Head of caudate nucleus (tissue), 42 donors: ENCODE data around the gene INPP4B.
A peak's percentile ranks its signal among the peaks of the same experiment; 100 is the strongest.

ENCODE experiments used
- DNase-seq, 42 donors: peaks; one replicate each; pipeline versions ENCODE4 v3.0.0 to v3.0.0-alpha.2; 2020 to 2021; ENCODE audit warnings: mixed read lengths in 7 of 42
- intact Hi-C: fragments of 100-400 bp; cut with DNase I; formaldehyde crosslinking; loops from one replicate; pipeline ENCODE4 v1.15.0; 2022

The INPP4B gene

GRCh38 chr4:142558851-142559250 lies 287.2 kb downstream of the INPP4B start:
- no peak for DNase-seq
- intact Hi-C loops, result no loop called here

DNA sequence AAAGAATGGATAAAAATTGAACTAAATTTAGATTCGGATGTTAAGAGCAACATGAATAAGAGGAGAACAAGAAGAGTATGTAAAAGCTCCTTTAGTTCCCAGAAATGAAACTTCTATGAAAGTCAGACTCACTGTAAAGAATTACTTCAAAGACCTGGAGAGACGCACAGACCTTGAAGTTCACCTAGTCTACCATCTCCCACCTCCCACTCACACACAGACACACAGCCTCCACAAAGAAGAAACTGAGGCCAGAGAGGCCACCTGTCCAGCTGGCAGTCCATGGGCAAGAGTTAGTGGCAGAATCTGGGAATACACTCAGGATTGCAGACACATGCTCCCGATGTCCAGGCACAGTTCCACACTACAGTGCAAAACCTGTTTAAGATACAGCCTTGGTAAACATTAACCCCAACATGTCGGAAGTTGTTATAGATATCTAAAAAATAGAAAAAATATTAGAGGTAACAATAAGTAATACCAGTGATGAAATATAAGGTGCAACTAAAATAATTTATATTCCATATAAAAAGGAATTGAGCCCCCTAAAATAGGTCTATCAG lies 288.8 kb downstream of the INPP4B start:
- DNase-seq, result no peak
- intact Hi-C loops, result no loop called here

- intact Hi-C loops, result no loop called here
- no peak for DNase-seq
Measured at GRCh38 chr4:142556570-142557238, 289.4 kb downstream of the INPP4B start.

GRCh38 chr4:142556048-142556447 lies 290.1 kb downstream of the INPP4B start:
- intact Hi-C loops, result no loop called here

GRCh38 chr4:142554412-142554811 lies 291.7 kb downstream of the INPP4B start:
- no peak for DNase-seq
- intact Hi-C loops, result no loop called here

More at GRCh38 chr4:142556048-142556447, 290.1 kb downstream of the INPP4B start:
- DNase-seq, result no peak

DNA sequence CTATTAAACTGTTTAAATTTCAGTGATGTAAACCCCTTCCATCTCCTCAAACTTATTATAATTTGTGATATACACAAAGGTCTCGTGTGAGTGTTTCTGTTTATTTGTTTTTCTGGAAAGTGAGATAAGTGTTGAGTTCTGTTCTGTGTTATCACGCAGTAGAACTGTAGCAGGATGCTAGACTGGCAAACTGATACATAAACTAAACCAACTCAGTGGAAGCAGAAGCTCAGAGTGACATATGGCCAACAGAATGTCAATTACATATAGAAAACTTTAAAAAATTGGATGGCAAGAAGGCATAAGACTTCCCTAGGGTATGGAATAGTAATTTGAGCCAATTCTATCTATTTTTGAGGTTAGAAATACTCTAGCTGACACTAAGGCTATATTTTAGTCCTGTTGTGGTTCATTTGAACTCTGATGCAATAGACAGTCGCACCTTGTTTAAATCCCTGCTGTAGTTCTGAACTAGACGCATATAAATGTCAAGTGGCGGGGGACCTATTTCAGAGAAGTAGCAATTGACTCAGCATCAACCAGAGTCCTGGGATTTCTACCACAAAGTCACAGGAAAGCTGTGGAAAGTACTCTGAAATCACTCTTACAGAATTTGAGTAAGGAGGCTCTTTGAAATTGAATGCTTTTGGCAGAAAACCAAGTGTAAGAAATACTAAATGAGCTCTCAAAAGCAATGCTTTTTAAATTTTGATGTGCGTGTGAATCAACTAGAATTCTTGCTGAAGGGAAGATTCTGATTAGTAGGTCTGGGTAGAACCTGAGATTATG lies 294.4 kb downstream of the INPP4B start:
- intact Hi-C loops, result no loop called here
- no peak for DNase-seq

- no peak for DNase-seq
- intact Hi-C loops, result no loop called here
Measured at GRCh38 chr4:142550965-142551364, 295.1 kb downstream of the INPP4B start.

GRCh38 chr4:142549726-142550463 lies 296.2 kb downstream of the INPP4B start:
- intact Hi-C loops, result no loop called here
- peak in 2 of 42 donors; percentile 10 to 13 for DNase-seq

- intact Hi-C loops, result no loop called here
- DNase-seq, result no peak
Measured at GRCh38 chr4:142549248-142549647, 296.9 kb downstream of the INPP4B start.

DNA sequence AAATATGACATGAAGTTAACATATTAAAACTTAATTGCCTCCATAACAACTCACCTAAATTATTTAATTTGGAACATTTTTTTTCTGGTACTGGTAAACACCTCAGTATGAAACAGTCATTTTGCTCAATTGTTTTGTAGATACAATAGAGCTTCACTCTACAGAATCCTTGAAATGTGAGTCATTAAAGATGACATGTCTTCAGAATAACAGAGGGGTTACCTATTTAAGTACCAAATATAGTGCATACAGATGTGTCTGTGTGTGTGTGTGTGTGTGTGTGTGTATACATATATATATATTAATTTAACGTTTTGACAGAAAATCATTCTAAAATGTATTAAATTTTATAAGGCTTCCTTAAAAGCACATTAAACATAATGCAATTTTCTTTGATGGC lies 297.6 kb downstream of the INPP4B start:
- DNase-seq, result no peak
- intact Hi-C loops, result no loop called here

- no peak for DNase-seq
- intact Hi-C loops, result no loop called here
Measured at GRCh38 chr4:142547974-142548373, 298.1 kb downstream of the INPP4B start.

DNA sequence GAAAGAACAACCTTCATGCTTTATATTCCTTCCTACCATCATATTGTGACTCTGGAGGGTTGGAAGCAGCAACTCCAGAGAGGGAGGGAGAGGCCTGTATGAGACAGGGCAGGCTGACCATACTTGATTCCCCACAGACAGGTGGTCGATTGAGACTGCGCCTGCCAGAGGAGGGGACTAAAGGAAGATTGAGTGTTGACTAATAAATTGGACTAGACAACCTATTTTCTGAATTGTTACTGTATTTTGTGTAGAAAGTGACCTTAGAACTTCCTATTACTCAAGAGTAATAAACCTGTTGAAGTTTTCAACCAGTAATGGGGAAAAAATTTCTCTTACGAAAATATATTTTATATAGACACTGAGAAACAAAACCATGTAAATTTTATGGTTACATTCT lies 301.5 kb downstream of the INPP4B start:
- intact Hi-C loops, result no loop called here
- no peak for DNase-seq

DNA sequence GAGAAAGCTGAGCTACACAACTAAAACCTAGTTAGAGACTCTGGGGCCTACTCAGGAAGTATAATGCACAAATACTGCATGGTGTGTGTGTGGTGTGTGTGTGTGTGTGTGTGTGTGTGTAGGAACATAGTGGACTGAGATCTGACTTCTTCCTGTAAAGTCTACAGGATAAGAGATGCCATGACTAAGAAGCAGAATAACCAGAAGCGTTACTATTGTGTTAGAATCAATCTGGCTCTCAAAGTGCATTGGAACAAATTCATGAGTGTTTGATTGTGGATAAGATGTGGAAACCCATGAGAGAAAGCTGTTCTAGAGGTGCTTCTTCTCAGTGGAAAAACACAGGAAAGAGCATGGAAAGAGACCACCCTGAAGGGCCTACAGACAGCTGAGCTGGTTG lies 302.1 kb downstream of the INPP4B start:
- intact Hi-C loops, result no loop called here
- DNase-seq, result no peak

- DNase-seq, result no peak
- intact Hi-C loops, result no loop called here
Measured at GRCh38 chr4:142540483-142540804, 305.7 kb downstream of the INPP4B start.

DNA sequence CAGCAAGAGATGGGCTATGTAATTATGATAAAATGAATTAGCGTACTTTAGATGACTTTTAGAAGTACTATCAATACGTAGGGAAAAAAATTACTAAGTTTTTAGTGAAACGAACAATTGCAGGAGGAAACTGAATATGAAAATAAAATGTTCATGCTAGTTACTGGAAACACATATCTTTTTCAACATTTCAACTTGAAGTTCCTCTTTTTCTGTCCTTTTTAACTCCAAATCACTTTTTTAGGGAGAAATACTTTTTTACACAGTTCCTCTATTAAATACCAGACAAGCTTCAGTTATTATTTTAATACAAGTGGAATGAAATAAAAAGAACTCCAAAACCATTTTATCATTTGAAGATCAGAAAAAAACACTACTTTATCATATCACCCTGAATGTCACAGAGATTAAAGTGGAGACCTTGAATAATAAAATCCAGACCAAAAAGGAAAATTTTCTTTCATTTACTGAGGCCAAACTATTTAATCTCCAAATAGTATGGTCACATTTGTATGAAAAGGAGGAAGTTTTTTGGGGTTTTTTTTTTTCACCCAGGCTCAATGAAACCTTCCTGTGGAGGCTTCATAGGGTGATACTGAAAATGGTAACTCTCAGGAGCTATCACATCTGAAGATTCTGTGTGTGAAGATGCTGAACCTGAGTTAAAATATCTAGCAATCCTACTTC lies 306.2 kb downstream of the INPP4B start:
- intact Hi-C loops, result no loop called here
- DNase-seq, result no peak

GRCh38 chr4:142535009-142535408 lies 311.1 kb downstream of the INPP4B start:
- DNase-seq, result no peak
- intact Hi-C loops, result no loop called here

- DNase-seq, result no peak
- intact Hi-C loops, result no loop called here
Measured at GRCh38 chr4:142532054-142532453, 314.0 kb downstream of the INPP4B start.

DNA sequence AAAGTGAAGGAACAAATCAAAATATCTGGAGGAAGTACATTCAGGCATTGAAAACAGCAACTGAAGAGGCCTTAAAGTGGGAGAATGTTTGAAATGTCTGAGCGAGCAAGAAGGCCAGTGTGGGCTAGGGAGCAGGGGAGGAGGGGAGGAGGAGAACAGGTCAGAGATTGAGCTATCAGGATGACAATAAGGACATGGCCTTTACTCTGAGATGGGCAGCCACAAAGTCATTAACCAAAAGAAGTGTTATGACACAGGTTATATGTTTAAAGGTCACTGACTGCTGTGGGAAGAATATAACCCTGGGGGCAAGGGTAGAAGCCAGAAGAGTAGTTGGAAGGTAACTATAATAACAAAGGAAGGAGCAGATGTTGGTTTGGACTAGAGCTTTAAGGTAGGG lies 315.4 kb downstream of the INPP4B start:
- no peak for DNase-seq
- intact Hi-C loops, result no loop called here

DNA sequence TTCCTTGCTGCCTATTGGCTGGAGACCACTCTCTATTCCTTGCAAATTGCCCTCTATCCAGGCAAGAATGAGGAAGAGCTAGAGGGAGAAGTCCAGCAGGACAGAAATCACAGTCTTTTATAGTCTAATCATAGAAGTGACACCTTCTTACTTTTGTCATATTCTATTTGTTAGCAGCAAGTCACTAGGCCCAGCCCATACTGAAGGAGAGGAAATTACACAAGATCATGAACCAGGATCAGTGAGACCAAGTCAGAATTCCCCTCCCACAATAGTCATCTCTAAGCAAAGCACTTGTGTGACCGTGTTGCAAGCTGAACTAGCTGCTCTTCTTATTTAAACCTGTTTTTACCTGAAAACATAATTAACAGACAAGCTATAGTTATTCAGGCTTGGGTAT lies 317.7 kb downstream of the INPP4B start:
- intact Hi-C loops, result no loop called here
- no peak for DNase-seq
